HG03575 (cell line): ENCODE measurements around the gene POMGNT2.

ENCODE experiments used
- ATAC-seq: cut with Tn5 transposase; IDR thresholded peaks from one replicate; pipeline ENCODE4 v1.9.1; 2021; ENCODE audit not compliant: unreplicated experiment, insufficient number of reproducible peaks, low FRiP score; ENCODE audit errors: extremely low read depth

The POMGNT2 gene

DNA sequence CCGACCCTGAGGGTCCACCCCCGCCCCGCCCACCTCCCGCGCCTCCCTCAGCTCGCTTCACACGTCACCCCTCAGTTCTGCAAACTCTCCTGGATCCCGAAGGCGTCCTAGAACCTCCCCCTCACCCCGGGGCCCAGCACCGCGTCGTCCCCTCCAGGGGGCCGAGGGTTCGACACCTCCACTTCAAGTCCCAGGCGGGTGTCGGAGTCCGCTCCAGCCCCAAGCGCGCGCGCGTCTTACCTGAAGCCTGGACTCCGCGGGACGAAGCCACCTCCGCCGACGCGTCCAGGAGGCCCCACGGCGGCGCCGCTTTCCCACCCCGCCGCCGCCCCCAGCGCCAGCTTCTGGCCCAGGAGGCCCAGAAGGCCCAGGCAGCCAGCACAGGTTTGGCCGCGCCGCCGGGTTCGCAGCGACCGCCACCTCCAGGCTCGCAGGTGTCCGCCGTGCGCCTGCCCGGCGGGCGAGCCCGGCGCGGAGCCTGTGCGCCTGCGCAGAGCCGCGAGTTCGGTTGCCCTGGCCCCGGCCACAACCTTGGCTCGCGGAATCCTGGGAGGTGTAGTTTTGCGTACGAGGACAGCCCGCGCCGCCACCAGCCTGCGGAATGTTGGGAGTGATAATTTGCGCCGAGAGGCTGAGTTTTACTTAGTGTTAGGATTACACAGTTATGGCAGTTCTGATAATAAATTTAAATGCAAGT lies at the start of gene POMGNT2:
POMGNT2 (minus strand) TSS at position 484 of the 697 bp plus-strand sequence. CDS start 24,648 bp downstream, outside the sequence.
- ATAC-seq = no peak

DNA sequence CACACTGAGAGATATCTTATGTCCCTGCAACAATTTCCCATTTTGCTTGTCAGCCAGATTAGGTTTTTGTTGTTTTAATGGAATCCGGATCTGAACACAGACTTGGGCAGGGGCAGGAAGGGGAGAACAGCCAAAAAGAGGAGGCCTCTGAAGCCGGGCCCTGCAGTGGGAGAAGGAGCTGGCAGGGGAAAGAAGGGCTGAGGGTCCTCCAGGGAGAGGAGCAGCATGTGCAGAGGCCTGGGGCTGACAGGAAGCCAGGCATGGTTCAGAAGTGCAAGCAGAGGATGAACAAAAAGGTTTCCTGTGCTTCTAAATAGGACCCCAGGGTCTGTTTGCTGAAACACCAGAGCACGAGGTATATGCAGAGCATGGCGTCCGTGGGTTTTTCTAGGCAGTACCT lies 49.1 kb upstream of the POMGNT2 start:
- ATAC-seq = no peak

DNA sequence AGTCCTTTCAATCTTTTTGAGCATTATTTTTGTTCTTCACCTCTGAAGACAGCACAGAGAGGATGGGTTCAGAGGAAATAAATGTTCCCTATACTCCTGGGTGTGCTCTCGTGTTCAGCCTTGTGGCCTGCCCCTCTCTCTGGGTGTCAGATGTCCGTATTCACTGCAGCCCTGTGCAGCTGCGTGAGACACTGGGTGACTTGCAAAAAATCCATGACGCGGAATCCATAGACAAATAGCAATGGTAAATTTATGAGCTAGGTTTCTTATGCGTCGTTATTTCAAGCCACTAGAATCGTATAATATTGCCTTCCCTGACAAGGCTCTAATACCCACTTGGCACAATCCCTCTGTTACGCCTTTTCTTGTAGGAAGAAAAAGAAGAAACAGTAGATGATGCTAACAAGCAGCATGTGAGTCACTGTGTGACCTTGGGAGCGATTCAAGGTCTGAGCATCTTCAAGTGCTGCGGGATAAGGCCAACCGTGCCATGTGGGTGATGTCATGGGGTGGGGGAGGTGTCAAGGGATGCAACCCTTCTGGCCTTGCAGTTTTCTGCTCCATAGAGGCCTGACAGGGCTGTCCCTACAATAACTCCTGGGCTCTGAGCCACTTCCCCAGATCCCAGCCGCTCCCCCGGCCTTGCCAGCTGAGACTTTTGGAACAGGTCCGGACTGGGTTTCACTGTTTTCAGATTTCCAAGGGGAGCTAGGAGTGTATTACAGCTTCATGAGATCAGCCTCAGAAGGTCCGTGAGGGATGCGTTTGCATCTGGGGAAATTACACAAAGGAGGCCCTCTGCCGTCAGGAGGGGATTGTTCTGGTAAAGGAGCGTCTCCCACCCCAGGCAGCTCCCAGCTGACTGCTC lies 47.6 kb upstream of the POMGNT2 start:
- ATAC-seq = no peak

- ATAC-seq = no peak
Observed at GRCh38 chr3:43152649-43153048, 46.8 kb upstream of the POMGNT2 start.

GRCh38 chr3:43148033-43148432 lies 42.2 kb upstream of the POMGNT2 start:
- no peak for ATAC-seq

- no peak for ATAC-seq
Observed at GRCh38 chr3:43146599-43146998, 40.7 kb upstream of the POMGNT2 start.

DNA sequence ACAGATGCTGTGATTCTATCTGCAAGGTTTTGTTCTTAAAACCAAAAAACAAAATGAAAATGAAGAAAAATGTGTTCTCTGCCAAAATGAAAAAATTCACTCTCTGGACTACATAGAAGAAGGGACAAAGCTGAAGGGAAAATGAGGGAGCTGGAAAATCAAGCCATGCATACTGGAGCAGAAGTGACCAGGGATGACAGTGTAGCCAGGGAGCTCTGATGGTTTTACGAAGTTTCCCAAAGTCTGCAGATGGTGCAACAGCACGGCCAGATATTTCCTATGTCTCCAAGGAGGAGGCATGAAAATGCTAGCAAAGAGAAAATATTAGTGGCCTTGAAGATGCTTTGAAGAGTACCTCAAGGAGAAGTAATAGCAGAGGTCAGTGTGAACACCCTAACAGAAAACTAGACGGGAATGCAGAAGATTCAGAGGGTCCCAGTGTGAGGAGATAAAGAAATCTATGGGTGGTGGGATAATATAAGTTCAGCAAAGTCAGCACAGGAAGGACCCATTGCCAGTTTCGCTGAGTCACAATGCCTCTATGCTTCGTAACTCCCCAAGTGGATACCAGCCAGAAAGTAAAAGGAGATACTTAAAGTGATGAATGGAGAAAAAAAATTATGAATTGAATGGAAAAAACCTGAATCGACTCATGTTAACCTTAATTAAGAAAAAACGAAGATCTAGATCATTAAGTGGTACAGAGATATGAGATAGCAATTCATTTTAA lies 39.0 kb upstream of the POMGNT2 start:
- ATAC-seq = no peak

DNA sequence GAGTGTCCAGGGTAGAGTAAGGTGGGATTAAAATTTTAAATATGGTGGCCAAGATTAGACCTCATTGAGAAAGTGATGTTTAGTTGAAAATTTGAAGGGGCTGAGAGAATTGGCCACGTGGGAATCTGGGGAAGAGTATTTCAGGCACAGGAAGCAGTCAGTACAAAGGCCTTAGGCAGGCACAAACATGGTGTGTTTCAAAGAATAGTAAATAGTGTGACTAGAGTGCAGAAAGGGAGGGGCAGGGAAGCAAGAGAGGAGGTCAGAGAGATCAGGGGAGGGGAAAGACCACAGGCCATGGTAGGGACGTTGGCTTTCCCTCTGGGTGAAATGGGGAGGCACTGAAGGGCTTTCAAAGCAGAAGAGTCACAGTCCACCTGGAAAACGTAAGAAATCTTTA lies 36.6 kb upstream of the POMGNT2 start:
- ATAC-seq = no peak

- ATAC-seq = no peak
Observed at GRCh38 chr3:43138488-43139231, 32.8 kb upstream of the POMGNT2 start.

DNA sequence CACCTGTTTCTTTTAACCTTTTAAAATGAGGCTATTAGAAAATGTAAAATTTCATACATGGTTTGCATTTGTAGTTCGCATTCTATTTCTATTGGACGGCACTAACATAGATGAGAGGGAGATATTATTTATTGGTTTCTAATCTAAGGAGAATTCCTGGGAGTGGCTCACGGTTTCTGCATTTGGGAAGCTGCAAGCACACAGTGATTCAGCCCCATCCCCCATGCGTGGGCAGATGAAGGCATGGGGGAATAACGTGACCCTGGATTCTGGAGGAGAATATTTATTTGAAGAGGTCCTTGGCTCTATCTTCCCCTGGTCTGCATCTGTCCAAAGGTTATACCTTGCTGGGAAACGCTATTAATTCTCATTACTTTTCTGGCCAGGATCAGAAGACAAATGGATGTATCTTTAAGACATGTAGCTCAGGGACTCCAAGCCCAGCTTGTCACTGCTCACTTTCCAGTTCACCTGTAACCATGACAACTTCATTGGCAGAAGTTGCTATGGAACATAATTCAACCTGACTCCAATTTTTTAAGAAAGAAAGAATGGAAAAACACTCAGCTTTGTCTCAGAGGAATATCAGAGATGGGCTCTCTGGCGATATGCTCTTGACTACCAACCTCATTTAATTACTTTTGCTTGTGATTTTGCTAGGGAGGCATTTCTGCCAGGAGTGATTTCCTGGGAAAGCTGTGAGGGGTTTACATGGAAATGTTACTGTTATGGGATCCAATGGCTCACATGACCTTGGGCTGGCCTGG lies 27.2 kb upstream of the POMGNT2 start:
- no peak for ATAC-seq

DNA sequence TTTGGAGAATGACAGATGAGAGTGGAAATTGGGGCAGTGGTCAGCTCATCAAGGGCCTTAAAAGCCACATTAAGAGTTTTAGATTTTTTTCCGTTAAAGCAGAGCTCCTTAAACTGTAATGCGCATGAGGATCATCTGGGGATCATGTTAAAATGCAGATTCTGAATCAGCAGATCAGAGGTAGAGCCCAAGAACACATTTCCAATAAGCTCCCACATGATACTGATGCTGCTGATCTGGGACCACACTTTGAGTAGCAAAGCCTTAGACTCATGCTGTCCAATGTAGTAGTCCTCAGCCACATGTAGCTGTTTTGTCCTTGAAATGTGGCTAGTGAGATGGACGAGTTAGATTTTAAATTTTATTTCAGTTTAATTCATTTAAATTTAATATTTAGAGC lies 26.3 kb upstream of the POMGNT2 start:
- no peak for ATAC-seq

DNA sequence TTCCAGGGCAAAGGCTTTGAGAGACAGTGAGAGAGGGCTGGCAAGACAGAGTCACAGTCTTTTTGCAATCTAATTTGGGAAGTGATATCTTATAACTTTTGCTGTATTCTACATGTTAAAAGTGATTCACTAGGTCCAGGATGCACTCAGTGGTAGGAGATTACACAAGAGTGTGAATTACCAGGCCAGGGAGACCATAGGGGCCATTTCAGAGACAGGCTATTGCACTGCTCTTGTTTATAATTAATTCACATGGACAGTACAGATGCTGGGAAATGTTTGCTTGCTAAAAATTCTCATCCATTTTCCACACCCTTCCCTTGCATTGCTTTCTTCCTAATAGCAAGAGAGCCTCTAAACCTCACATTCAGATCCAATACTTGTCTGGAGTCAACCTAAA lies 22.6 kb upstream of the POMGNT2 start:
- no peak for ATAC-seq

GRCh38 chr3:43126536-43126935 lies 20.7 kb upstream of the POMGNT2 start:
- ATAC-seq = no peak

DNA sequence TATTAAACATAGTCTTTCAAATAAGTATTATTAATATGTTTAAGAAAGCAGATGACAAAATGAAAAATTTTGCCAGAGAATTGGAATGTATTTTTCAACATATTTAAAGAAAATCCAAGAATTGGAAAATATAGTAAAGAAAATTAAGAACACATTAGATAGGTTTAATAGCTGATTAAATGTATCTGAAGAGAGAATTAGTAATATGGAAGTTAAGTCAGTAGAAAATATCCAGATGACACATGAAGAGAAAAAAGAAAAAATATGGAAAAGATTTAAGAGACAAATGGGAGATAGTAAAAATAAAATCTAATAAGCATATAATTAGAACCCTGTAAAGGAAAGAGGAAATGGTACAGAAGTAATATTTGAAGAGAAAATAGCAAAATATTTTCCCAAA lies 18.0 kb upstream of the POMGNT2 start:
- ATAC-seq = no peak

DNA sequence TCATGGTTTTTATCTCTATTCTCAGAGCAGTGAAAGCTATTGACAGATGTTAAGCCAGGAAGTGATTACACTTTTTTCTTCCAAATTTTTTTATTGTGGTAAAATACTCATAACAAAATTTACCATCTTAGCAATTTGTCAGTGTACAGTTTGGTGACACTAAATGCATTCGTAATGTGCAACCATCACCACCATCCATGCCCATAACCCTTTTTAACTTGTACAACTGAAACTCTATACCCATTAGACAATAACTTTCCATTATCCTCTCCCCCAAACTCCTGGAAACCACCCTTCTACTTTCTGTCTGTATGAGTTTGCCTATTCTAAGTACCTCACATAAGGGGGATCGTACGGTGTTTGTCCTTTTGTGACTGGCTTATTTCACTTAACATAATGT lies 15.1 kb upstream of the POMGNT2 start:
- ATAC-seq = no peak

DNA sequence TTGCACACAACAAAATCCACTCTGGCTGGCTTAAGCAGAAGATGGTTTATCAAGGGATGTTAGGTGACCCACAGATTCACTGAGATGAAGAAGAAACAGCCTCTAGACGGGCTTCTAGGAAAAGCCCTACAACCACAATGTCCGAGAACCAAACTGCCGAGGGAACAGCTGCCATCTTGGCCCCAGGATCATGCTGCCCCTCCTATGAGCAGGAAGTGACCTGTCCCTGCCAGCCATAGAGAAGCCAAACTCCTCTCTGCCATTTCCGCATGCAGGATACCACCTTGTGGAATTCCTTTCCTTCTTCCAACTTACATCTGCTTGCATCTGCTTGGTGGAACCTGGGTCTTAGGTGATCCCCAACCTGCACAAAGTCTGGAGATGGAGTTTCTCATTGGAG lies 11.4 kb upstream of the POMGNT2 start:
- no peak for ATAC-seq

- ATAC-seq = no peak
Observed at GRCh38 chr3:43113671-43114070, 7.8 kb upstream of the POMGNT2 start.

- ATAC-seq = no peak
Observed at GRCh38 chr3:43106293-43106628, 382 bp upstream of the POMGNT2 start.
